DND-41 (cell line): ENCODE measurements around the gene HOXA4.

ENCODE experiments used
- ATAC-seq: fragments of 200-7000 bp; cut with Tn5 transposase; 3 replicates; pipeline ENCODE4 v1.9.1; 2021; ENCODE audit warnings: low read depth; ENCODE audit not compliant: insufficient read depth
- DNase-seq: peaks from one replicate; pipeline ENCODE4 v3.0.0-alpha.2; 2020
- H2AFZ ChIP-seq: 2 replicates; pipeline ENCODE4 v1.6.0; 2012; ENCODE audit warnings: low read depth, low read length
- H3K27ac ChIP-seq: 2 replicates; pipeline ENCODE4 v1.5.1; 2012; ENCODE audit warnings: low read length, inconsistent platforms
- H3K27me3 ChIP-seq: fragments of 200-600 bp; sonication (generic); 2 replicates; pipeline ENCODE4 v1.6.0; 2012; ENCODE audit warnings: low read length, mild to moderate bottlenecking, inconsistent platforms; ENCODE audit not compliant: insufficient read depth, poor library complexity
- H3K36me3 ChIP-seq: 2 replicates; pipeline ENCODE4 v1.5.1; 2012; ENCODE audit warnings: low read length, inconsistent platforms; ENCODE audit not compliant: insufficient read depth
- H3K4me1 ChIP-seq: 2 replicates; pipeline ENCODE4 v1.5.1; 2012; ENCODE audit warnings: mild to moderate bottlenecking, low read length; ENCODE audit not compliant: insufficient read depth
- H3K4me2 ChIP-seq: 2 replicates; pipeline ENCODE4 v1.6.0; 2012; ENCODE audit warnings: mild to moderate bottlenecking, moderate library complexity, low read length, inconsistent platforms; ENCODE audit not compliant: insufficient read depth
- H3K4me3 ChIP-seq, 2 experiments: fragments of 200-600 bp in 1 of 2; shearing (Covaris generic) in 1 of 2; 2 replicates each; pipeline ENCODE4 v1.5.1; 2012 to 2016; ENCODE audit warnings: inconsistent platforms in 2 of 2, low read length in 2 of 2, mild to moderate bottlenecking in 2 of 2, low read depth in 1 of 2, moderate library complexity in 1 of 2
- H3K79me2 ChIP-seq: 2 replicates; pipeline ENCODE4 v1.6.0; 2012; ENCODE audit warnings: low read length, inconsistent platforms; ENCODE audit not compliant: insufficient read depth
- H3K9ac ChIP-seq: 2 replicates; pipeline ENCODE4 v1.6.0; 2012; ENCODE audit warnings: low read depth, mild to moderate bottlenecking, inconsistent platforms, low read length, moderate library complexity
- H3K9me3 ChIP-seq: 2 replicates; pipeline ENCODE4 v1.5.1; 2012; ENCODE audit warnings: low read length, moderate library complexity, mild to moderate bottlenecking, inconsistent platforms; ENCODE audit not compliant: insufficient read depth, severe bottlenecking
- H4K20me1 ChIP-seq: 2 replicates; pipeline ENCODE4 v1.6.0; 2012; ENCODE audit warnings: low read length; ENCODE audit not compliant: insufficient read depth
- CTCF ChIP-seq: IDR thresholded peaks from 2 replicates; pipeline ENCODE4 v1.5.1; 2012; ENCODE audit warnings: borderline replicate concordance, low read length, moderate library complexity, mild to moderate bottlenecking; ENCODE audit not compliant: poor library complexity, severe bottlenecking; ENCODE audit errors: extremely low read depth
- EZH2 ChIP-seq: IDR thresholded peaks from 3 replicates; pipeline ENCODE4 v1.6.1; 2012; ENCODE audit warnings: borderline replicate concordance, low read depth, mild to moderate bottlenecking, moderate library complexity, low read length, inconsistent platforms; ENCODE audit not compliant: severe bottlenecking

The HOXA4 gene

GRCh38 chr7:27178366-27178765, 47.8 kb upstream of the HOXA4 start:
- no peak overlapping the region for H3K4me3 ChIP-seq
- H3K9ac ChIP-seq, result no peak overlapping the region
- no peaks in the 10 kb centered on the region for H3K79me2 ChIP-seq
- no peak overlapping the region for H3K4me2 ChIP-seq
- peaks cover 3% of the 10 kb centered on the region for H3K27me3 ChIP-seq
- no peaks in the 10 kb centered on the region for H3K9me3 ChIP-seq
- TF ChIP-seq EZH2, result no peak
- TF ChIP-seq CTCF, result no peak
- no peaks in the 10 kb centered on the region for H3K36me3 ChIP-seq
- H3K4me1 ChIP-seq, result no peaks in the 10 kb centered on the region
- no peak overlapping the region for H2AFZ ChIP-seq
- DNase-seq, result no peak
- no peak for ATAC-seq
- no peaks in the 10 kb centered on the region for H4K20me1 ChIP-seq
- H3K27ac ChIP-seq, result no peak overlapping the region

- ATAC-seq (no peak), DNase-seq (no peak)
- H3K4me1 ChIP-seq, result no peaks in the 10 kb centered on the region
- H3K36me3 ChIP-seq, result no peaks in the 10 kb centered on the region
- no peak for TF ChIP-seq CTCF
- no peak for TF ChIP-seq EZH2
- no peak overlapping the region for H3K4me2 ChIP-seq
- H3K27ac ChIP-seq, result no peak overlapping the region
- H4K20me1 ChIP-seq, result no peaks in the 10 kb centered on the region
- no peak overlapping the region for H2AFZ ChIP-seq
- no peaks in the 10 kb centered on the region for H3K79me2 ChIP-seq
- H3K27me3 ChIP-seq, result peaks cover 3% of the 10 kb centered on the region
- H3K4me3 ChIP-seq, result no peak overlapping the region
- H3K9me3 ChIP-seq, result no peaks in the 10 kb centered on the region
- no peak overlapping the region for H3K9ac ChIP-seq
Observed at GRCh38 chr7:27177795-27178320, 47.3 kb upstream of the HOXA4 start.

- Histone ChIP-seq H3K4me3 (no peak overlapping the region), H2AFZ (no peak overlapping the region), H3K4me1 (no peaks in the 10 kb centered on the region), H3K27ac (no peak overlapping the region), H3K9me3 (no peaks in the 10 kb centered on the region), H3K4me2 (no peak overlapping the region), H4K20me1 (no peaks in the 10 kb centered on the region), H3K36me3 (no peaks in the 10 kb centered on the region), H3K79me2 (no peaks in the 10 kb centered on the region), H3K27me3 (peaks cover 3% of the 10 kb centered on the region), H3K9ac (no peak overlapping the region)
- ATAC-seq (no peak), DNase-seq (no peak)
- TF ChIP-seq CTCF (no peak), EZH2 (no peak)
Observed at GRCh38 chr7:27176962-27177794, 46.6 kb upstream of the HOXA4 start.
